NCI-H226 (cell line): ENCODE measurements around the gene EPHA4.

Experiments used
- DNase-seq: peaks from one replicate; pipeline ENCODE4 v3.0.0-alpha.2; 2015

Gene EPHA4

GRCh38 chr2:221465776-221466175, 106.3 kb downstream of the EPHA4 start:
- DNase-seq, result peak; percentile 46

GRCh38 chr2:221464971-221465370, 107.1 kb downstream of the EPHA4 start:
- DNase-seq, result no peak

DNA sequence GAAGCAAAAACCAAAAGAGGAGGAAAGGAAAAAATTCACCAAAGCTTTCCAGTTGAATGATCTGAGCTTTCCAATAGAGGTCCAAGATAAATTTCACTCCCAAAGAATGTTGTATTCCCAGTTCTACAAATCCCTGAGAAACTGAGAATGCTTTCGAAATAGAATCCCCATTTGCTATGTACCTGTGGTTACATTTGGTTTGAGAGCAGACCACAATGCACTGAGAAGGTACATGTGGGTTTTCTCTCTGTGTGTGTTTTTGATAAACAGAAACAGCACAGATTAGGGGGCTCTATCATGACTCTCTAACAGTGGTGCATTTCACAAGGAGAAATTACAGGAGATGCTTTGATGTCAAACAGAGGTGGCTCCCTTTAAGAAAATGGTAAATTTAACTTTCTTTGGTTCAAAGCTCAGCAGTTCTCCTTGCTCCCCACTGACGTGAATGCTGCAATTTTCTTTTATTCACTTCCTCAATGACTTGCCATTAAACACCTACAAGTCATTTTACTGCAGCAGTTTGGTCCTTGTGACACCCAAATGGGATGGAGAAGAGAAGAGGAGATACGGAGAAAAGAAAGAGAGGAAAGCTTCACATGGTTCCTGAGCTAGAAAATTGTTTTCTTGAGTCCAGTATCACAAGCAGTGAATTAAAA, 108.7 kb downstream of the EPHA4 start:
- DNase-seq, result no peak

DNA sequence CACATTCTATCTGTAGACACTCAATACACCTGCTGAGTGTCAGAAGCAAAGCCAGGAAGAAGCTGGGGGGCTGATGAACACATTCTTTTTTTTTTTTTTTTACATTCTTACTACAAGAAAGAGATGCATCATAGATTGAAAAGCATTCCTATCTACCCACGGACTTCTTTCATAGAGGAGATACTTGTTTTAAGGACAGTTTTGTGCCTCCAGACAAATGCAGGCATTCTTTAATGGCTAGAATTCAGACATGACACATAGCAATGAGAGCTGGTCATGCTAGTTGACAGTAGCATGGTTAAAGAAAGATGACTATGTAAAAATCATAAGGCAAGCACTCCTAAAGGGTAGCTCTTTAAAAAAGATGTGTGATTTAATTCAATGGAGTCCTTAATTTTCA, 110.2 kb downstream of the EPHA4 start:
- peak; percentile 27 for DNase-seq

DNA sequence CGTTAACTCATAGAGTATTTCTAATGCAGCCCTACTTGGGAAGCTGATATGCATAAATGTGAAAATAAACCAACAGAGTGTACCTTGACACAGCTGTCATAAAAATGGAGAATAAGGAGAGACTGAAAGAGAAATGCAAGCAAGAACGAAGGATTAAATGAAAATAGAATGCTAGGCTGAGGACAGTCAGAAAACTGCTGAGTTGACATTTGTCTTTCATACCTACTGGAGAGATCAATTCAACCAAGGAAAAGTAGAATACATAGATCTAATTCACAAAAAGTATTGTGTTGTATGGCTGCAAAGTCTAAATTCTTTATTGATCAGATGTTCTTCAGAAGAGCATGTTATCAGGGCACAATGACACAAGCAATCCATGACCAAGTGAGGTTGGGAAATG, 112.0 kb downstream of the EPHA4 start:
- no peak for DNase-seq

GRCh38 chr2:221458578-221458977, 113.5 kb downstream of the EPHA4 start:
- no peak for DNase-seq

DNA sequence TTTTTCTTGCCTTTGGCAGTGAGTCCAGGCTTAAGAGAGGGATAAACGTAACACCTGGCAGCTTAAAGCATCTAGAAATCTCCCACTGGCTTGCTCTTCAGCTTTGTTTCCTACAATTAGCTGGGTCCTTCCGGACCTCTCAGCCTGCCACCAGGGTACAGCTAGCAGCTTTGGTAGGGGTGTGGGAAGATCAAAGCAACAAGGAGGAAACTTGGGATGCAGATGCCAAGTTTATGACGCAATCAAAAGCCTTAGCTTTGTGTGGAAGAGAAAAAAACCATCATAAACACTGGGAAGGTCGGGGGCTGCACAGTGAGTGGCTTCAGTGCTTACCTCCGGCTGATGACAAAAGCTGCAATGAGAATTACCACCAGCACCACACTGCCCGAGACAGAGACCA, 116.9 kb downstream of the EPHA4 start:
- DNase-seq, result no peak

- DNase-seq, result no peak
These were observed 117.5 kb downstream of the EPHA4 start for GRCh38 chr2:221454459-221455105.

GRCh38 chr2:221451862-221452788, 120.0 kb downstream of the EPHA4 start:
- no peak for DNase-seq

DNA sequence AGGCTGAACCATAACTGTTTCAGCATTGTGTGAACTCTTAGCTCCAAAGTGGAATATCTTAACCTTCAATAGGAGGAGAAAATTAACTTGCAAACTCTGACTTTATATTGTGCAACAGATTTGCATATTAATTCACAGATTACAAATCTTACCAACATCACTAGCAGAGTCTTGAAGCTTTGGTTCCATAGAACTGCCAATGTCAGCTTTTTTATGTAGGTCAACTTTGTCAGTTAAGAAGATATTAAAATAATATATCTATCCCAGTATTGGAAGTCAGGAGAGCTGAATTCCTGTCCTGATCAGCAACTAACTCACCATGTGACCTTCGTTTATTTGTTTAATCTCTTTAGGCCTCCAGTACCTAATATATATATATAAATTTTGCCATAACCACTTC, 121.8 kb downstream of the EPHA4 start:
- DNase-seq, result no peak

GRCh38 chr2:221449406-221449805, 122.7 kb downstream of the EPHA4 start:
- no peak for DNase-seq

DNA sequence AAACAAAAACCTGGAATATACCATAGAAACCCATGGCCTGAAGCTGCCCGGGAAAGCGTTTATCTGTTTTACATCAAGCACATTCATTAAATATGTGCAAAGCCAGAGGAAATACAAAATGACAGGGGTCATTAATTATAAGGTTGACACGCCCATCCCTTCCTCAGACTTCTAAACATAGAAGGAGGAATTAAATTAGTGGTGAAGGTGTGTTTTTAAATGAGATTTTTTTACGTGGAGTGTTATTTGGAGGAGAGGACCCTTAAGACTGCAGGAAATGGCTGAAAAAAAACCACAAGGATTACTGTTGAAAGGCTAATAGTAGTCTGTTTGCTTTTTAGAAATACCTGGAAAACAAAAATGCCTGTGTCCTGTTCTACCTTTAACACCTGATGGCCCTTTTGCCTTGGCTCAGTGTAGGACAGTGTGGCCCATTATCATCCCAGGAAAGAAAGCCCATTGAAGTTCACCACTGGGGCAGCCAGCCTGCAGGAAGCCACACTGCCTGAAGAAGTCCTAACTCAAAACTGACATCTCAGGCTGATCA, 123.2 kb downstream of the EPHA4 start:
- DNase-seq, result no peak

DNA sequence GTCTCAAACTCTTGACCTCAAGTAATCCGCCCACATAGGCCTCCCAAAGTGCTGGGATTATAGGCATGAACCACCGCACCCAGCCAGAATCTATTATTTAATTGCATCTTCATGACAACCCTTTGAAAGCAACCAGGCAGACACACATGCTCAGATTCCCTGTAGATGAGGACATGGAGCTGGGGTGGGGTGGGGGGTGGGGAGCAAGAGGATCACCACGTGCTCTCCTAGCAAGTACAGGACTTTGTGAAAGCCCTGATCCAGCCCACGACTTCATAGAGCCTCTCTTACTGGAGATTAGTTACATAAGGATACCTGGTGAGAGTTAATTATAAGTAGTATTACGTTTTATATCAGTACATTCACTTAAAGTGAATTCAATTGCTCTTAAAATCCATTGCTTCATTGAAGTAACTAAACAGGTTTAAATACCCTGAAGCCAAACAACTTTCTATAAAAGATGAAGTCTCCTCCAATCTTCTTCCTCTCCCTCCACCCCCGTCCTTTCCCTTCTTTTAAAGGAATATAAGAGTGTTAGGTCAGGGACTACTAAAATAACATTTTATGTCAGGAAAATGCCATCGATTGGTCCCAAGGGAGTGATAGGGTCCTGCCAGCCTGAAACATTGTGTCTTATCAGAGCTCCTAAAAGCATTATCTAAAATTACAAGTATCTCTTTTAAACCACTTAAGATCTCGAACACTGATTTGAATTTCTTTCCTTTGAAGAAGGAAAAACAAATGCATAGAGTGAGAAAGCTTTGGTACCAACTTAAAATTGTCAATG, 123.9 kb downstream of the EPHA4 start:
- no peak for DNase-seq

DNA sequence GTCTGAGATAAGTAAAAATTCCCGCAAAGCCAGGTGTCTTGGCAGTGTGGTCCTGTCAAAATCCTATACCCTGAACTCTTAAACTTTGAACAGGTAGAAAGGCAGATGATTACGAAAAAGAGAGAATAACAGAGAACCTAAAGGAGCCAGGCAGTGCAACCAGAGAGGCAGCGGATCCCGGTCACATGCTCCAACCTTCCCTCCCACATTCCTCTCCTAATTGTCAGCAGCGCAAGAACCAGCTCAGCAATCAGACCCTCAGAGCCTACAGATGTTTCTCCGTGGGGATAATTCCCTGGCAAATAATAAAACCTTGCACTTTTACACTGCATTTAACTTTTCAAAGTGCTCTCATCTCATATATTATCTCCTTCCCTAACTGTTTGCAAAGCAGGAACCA, 124.8 kb downstream of the EPHA4 start:
- peak; percentile 65 for DNase-seq

GRCh38 chr2:221446140-221446539, 126.0 kb downstream of the EPHA4 start:
- DNase-seq, result no peak

DNA sequence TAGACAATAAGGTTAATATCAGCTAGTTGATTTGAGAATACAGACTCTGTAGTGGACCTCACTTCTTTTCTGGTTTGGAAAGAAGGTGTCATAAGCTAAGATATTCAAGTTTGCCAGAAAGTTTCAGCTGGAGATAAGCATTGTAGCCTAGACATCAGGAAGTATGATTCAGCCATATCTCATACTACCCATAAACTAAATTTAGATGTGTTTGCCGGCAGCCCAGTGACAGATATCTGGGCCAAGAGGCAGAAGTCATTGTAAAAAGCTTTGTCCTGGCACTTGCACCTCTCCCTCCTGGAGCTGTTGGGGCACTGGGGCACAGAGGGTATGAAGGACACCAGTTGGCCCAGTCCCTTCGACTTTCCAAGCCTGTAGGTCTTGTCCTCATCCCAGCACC, 128.0 kb downstream of the EPHA4 start:
- peak; percentile 76 for DNase-seq

DNA sequence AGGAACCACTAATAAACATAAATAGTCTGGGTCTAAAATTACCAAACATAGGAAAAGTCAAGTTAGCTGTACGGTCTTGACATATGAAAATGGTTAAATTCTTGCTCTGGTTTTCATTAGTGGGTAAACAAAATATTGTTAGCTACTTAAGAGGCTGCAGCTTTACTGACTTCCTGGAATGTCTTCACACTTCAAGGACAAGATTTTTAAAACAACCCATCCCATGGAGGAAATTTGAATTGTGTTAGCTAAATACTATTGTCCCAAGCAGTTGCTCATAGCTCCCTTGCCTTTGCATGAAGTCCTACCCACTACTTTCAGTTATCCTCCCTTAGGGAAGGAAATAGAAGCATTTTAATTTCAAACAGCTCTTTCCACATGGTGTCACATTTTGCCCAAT, 128.5 kb downstream of the EPHA4 start:
- DNase-seq, result no peak

DNA sequence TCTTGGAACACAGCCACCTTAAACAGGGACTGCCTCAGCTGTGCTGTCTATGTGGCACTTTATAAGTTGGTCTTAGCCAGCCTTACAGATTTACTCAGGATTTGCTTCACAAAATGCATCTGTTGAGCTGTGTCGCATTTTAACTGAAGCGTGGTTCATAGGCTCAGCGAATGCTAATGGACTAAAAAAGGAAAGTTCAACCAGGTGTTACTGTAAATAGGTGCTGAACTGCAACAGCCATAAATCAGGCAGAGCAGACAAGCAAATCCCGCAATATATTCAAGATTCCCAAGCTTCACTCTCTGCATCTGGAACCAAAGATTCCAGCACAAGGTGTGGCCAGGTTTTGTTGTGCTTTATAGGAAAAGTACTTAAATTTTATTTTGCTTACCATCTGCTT, 130.0 kb downstream of the EPHA4 start:
- no peak for DNase-seq

- DNase-seq, result no peak
These were observed 132.2 kb downstream of the EPHA4 start for GRCh38 chr2:221439761-221440479.

DNA sequence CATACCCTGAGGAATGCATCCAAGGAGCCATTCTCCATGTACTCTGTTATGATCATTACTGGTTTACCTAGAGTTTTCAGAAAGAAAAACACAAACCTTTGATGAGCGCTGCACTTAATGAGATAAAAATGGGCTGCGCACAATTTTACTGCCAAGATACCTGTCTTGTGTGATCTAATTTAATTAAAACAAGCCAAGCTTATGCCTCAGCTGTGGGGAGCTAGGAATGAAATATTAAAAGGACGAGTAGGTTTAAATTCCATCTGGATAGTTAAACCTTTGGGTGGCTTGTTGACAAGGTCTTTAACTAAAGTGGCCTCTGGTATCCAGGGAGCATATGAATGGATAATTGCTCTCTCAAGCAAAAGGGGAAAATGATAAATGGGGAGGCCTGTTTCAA, 135.0 kb downstream of the EPHA4 start:
- DNase-seq, result no peak

DNA sequence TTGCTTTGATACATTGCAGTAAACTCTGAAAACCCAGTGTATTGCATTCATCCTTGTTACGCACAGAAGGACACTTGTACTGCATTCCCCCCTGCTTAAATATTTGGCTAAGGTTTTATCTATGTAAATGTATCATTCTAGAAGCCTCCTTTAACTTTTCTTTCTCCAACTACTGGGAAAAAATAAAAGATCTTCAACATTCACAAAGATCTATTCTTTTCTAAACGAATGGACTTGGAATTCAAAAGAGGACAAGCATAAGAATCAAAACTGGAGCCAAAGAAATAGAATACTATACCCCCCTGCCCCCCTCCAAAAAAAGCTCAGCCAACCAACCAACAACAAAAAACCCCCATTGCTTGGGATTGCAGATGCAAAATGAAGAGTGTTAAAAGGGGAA, 136.9 kb downstream of the EPHA4 start:
- DNase-seq, result no peak

GRCh38 chr2:221434142-221434541, 138.0 kb downstream of the EPHA4 start:
- no peak for DNase-seq
